Prostate gland (tissue), 2 donors: Measurements from ENCODE around the gene SLC25A13. TPM values are rescaled to one million over a fixed set of nuclear protein-coding genes. Genes with fewer than 3 reads are reported as not detected.

ENCODE experiments used
- DNase-seq: peaks from one replicate; pipeline ENCODE4 v3.0.0-alpha.2; 2019; ENCODE audit warnings: low spot score
- H3K27ac ChIP-seq, 2 donors: fragments of 200-600 bp; sonication (generic); 2 replicates each; pipeline ENCODE4 v1.5.1; 2017 to 2019
- H3K27me3 ChIP-seq: fragments of 200-600 bp; sonication (generic); replicated peaks from 2 replicates; pipeline ENCODE4 v1.5.1; 2019; ENCODE audit not compliant: insufficient read depth
- H3K36me3 ChIP-seq, 2 donors: fragments of 200-600 bp; sonication (generic); 1 replicate in 1 of 2; 2 replicates in 1 of 2; pipeline versions ENCODE4 v1.5.1 to v1.8.1; 2017 to 2019
- H3K4me1 ChIP-seq: fragments of 200-600 bp; sonication (generic); replicated peaks from 2 replicates; pipeline ENCODE4 v1.5.1; 2019
- H3K4me3 ChIP-seq, 2 donors: fragments of 200-600 bp; sonication (generic); 2 replicates each; pipeline ENCODE4 v1.5.1; 2017 to 2019
- H3K9me3 ChIP-seq: fragments of 200-600 bp; sonication (generic); 2 replicates; pipeline ENCODE4 v1.5.1; 2017
- CTCF ChIP-seq, 4 experiments: fragments of 200-600 bp in 2 of 4; fragments of 450-650 bp in 2 of 4; sonication (generic) in 2 of 4; IDR thresholded peaks; 1 replicate in 3 of 4; 2 replicates in 1 of 4; pipeline ENCODE4 v1.5.1; 2016 to 2019; ENCODE audit warnings: antibody characterized with exemption in 4 of 4, mild to moderate bottlenecking in 2 of 4, moderate library complexity in 2 of 4
- POLR2A ChIP-seq: fragments of 450-650 bp; IDR thresholded peaks from one replicate; pipeline ENCODE4 v1.6.1; 2016; ENCODE audit warnings: antibody characterized with exemption, mild to moderate bottlenecking
- POLR2AphosphoS5 ChIP-seq: sonication (generic); formaldehyde crosslinking; IDR thresholded peaks from one replicate; pipeline ENCODE4 v1.6.1; 2017; ENCODE audit warnings: antibody characterized with exemption
- WGBS: methylation state at CpG from one replicate; pipeline ENCODE4 v1.1.5; 2018; 5-methylcytosine and 5-hydroxymethylcytosine counted together
- intact Hi-C: fragments of 100-400 bp; cut with DNase I; formaldehyde crosslinking; loops from one replicate; pipeline ENCODE4 v1.14.2; 2022
- total RNA-seq, 2 donors: library from RNA; depleted of rRNA; stranded (reverse); fragments of >200 nt; gene quantifications; one replicate each; pipeline ENCODE4 v1.1.0, GENCODE V29; 2016

SLC25A13 gene
- total RNA-seq, 2 donors from 2014 or later = 14.4 to 41.6 TPM

DNA sequence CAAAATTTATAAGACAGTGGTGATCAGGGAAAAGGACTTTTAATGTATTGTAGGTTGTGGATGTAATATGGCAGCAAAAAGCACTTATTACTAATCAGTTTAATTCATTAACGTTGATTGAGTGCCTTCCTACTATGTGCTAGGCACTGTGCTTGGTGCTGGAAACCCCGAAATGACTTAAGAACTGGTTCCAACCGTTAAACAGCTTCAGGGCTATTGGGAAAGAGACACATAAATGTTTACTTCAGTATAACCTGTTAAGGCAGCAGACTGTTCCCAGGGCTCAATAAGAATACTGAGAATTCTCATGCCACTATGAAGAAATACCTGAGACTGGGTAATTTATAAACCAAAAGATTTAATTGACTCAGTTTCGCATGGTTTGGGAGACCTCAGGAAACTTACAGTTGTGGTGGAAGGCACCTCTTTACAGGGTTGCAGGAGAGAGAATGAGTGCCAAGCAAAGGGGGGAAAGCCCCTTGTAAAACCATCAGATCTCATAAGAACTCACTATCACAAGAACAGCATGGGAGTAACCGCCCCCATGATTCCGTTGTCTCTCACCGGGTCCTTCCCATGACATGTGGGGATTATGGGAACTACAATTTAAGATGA is 1.1 kb upstream of the SLC25A13 start:
- no peak overlapping the region for H3K4me3 ChIP-seq
- no peaks in the 10 kb centered on the region for H3K27me3 ChIP-seq
- H3K36me3 ChIP-seq = no peaks in the 10 kb centered on the region
- no peak overlapping the region for H3K27ac ChIP-seq
- WGBS = 87% methylated on average over 7 of the region's 7 CpGs
- intact Hi-C loops = loop anchor here (10.0 kb wide), 1 partner anchor 702 kb away; the partner anchor contains the start of gene DLX5
- peaks cover 2% of the 10 kb centered on the region for H3K4me1 ChIP-seq
- no peaks in the 10 kb centered on the region for H3K9me3 ChIP-seq
- no peak for DNase-seq
- TF ChIP-seq CTCF (IDR thresholded peaks at IDR 0.05) (no peak), POLR2AphosphoS5 (no peak), POLR2A (no peak)

- H3K4me1 ChIP-seq = peaks cover 2% of the 10 kb centered on the region
- WGBS = 31% methylated on average over 9 of the region's 9 CpGs
- no peak for DNase-seq
- no peak for TF ChIP-seq POLR2A
- TF ChIP-seq POLR2AphosphoS5 = no peak
- no peak for TF ChIP-seq CTCF (IDR thresholded peaks at IDR 0.05)
- peak overlapping the region; percentile 87 to 89 for H3K4me3 ChIP-seq
- no peaks in the 10 kb centered on the region for H3K9me3 ChIP-seq
- intact Hi-C loops = loop anchor here (10.0 kb wide), 1 partner anchor 702 kb away; the partner anchor contains the start of gene DLX5
- H3K27me3 ChIP-seq = no peaks in the 10 kb centered on the region
- peak overlapping the region; percentile 93 to 96 for H3K27ac ChIP-seq
- H3K36me3 ChIP-seq = no peaks in the 10 kb centered on the region
Observed at GRCh38 chr7:96322373-96322695, 436 bp upstream of the SLC25A13 start.

DNA sequence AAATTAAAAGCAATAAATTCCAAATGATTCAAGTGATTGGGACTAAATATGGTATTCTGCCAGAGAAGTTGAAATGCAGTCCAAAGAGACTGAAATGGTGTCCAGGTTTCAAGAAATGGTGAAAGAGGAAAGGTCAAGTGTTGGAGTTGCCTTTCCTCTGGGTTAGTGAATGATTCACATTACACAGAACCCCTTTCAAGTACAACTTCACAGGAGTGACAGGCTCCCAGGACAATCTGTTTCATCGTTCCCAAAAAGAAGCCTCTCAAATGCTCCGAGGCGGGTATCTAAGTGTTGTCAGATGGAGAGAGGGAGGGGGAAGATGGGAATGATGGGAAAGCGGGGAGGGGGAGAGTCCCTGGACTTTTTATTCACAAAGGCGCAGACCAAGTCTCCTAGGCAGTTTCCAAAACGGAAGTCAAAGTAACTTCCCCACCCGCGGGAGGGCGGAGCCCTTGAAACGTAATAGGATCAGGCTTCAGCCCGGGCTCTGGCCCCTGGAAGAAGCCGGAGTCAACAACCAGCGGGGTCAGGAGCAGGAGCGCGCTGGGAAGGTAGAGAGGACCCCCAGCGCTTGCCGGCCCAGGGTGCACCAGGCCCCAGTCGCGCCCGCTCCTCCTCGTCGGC is 754 bp downstream of the SLC25A13 start:
- intact Hi-C loops = loop anchor here (10.0 kb wide), 1 partner anchor 704 kb away; the partner anchor contains the start of gene DLX5
- no peaks in the 10 kb centered on the region for H3K9me3 ChIP-seq
- H3K27ac ChIP-seq = peak overlapping the region; percentile 93 to 96
- H3K4me3 ChIP-seq = peak overlapping the region; percentile 87 to 89
- under 1% methylated on average over 22 of the region's 22 CpGs for WGBS
- no peaks in the 10 kb centered on the region for H3K27me3 ChIP-seq
- peak; percentile 89 for DNase-seq
- peaks cover 2% of the 10 kb centered on the region for H3K4me1 ChIP-seq
- no peaks in the 10 kb centered on the region for H3K36me3 ChIP-seq
- TF ChIP-seq POLR2A = peak; percentile 62
- TF ChIP-seq CTCF (IDR thresholded peaks at IDR 0.05) = no peak
- peak; percentile 79 for TF ChIP-seq POLR2AphosphoS5

GRCh38 chr7:96320442-96320841 is 1.5 kb downstream of the SLC25A13 start:
- TF ChIP-seq POLR2AphosphoS5 (no peak), CTCF (IDR thresholded peaks at IDR 0.05) (no peak), POLR2A (no peak)
- 36% methylated on average over 2 of the region's 2 CpGs for WGBS

More at GRCh38 chr7:96320442-96320841, 1.5 kb downstream of the SLC25A13 start:
- Histone ChIP-seq H3K36me3 (no peaks in the 10 kb centered on the region), H3K9me3 (no peaks in the 10 kb centered on the region), H3K4me1 (peaks cover 2% of the 10 kb centered on the region), H3K27ac (peak overlapping the region; percentile 93 to 96), H3K27me3 (no peaks in the 10 kb centered on the region), H3K4me3 (no peak overlapping the region)
- intact Hi-C loops = loop anchor here (10.0 kb wide), 1 partner anchor 704 kb away; the partner anchor contains the start of gene DLX5
- no peak for DNase-seq
